IMR-90 (cell line): ENCODE data around the gene LRRC58. TPM values are rescaled to one million over a fixed set of nuclear protein-coding genes. Genes with fewer than 3 reads are reported as not detected.

Source experiments
- ATAC-seq: fragments of 200-7000 bp; cut with Tn5 transposase; 2 replicates; pipeline ENCODE4 v1.9.1; 2020; ENCODE audit warnings: low read depth, mild to moderate bottlenecking, moderate library complexity
- BruUV-seq: library from RNA; stranded (reverse); fragments of 400-500 nt; replicated peaks from 2 replicates; lab custom pipeline; 2021; lab: Mats Ljungman, UMichigan
- CTCF ChIA-PET: fragments of 300-600 bp; formaldehyde crosslinking; extraction: SDS; loops from one replicate; lab custom pipeline; 2021; ENCODE audit warnings: antibody characterized with exemption; lab: Yijun Ruan, JAX
- POLR2A ChIA-PET: fragments of 300-600 bp; sonication (Branson Sonifier 250); formaldehyde crosslinking; loops from one replicate; lab custom pipeline; 2022; ENCODE audit warnings: antibody characterized with exemption; ENCODE audit not compliant: unreplicated experiment; lab: Charles Lee
- DNase-seq: peaks from one replicate; pipeline ENCODE4 v3.0.0; 2013
- H2AFZ ChIP-seq: replicated peaks from 2 replicates; pipeline ENCODE3; 2013; ENCODE audit warnings: low read length, mild to moderate bottlenecking; ENCODE audit not compliant: poor library complexity
- H2AK5ac ChIP-seq: 2 replicates; pipeline ENCODE4 v1.6.1; 2013; ENCODE audit warnings: low read depth, low read length, inconsistent platforms
- H2AK9ac ChIP-seq: replicated peaks from 2 replicates; pipeline ENCODE3; 2013; ENCODE audit warnings: mild to moderate bottlenecking, low read depth, low read length, moderate library complexity; ENCODE audit not compliant: poor library complexity
- H2BK120ac ChIP-seq: 2 replicates; pipeline ENCODE4 v1.6.1; 2013; ENCODE audit warnings: low read depth, low read length, inconsistent platforms
- H2BK15ac ChIP-seq: 3 replicates; pipeline ENCODE4 v1.6.1; 2013; ENCODE audit warnings: low read depth, low read length, inconsistent platforms
- H2BK20ac ChIP-seq: 2 replicates; pipeline ENCODE4 v1.6.1; 2013; ENCODE audit warnings: low read depth, mild to moderate bottlenecking, inconsistent platforms, low read length, moderate library complexity
- H2BK5ac ChIP-seq: 2 replicates; pipeline ENCODE4 v1.6.1; 2013; ENCODE audit warnings: mild to moderate bottlenecking, low read depth, low read length, inconsistent platforms; ENCODE audit not compliant: poor library complexity, severe bottlenecking
- H3K14ac ChIP-seq: replicated peaks from 2 replicates; pipeline ENCODE4 v1.6.1; 2013; ENCODE audit warnings: low read depth, low read length, inconsistent platforms
- H3K18ac ChIP-seq: 2 replicates; pipeline ENCODE4 v1.6.1; 2013; ENCODE audit warnings: low read depth, low read length, control low read depth
- H3K23ac ChIP-seq: 2 replicates; pipeline ENCODE4 v1.6.1; 2013; ENCODE audit warnings: low read depth, low read length, inconsistent platforms
- H3K27ac ChIP-seq: 2 replicates; pipeline ENCODE4 v1.5.1; 2013; ENCODE audit warnings: mild to moderate bottlenecking, control low read depth, low read length; ENCODE audit not compliant: insufficient read depth
- H3K27me3 ChIP-seq: 2 replicates; pipeline ENCODE4 v1.6.1; 2013; ENCODE audit warnings: low read length; ENCODE audit not compliant: control insufficient read depth, insufficient read depth
- H3K36me3 ChIP-seq: 2 replicates; pipeline ENCODE4 v1.6.1; 2013; ENCODE audit warnings: low read length, mixed read lengths; ENCODE audit not compliant: control insufficient read depth, insufficient read depth
- H3K4ac ChIP-seq: 2 replicates; pipeline ENCODE4 v1.6.1; 2013; ENCODE audit warnings: low read depth, low read length, inconsistent platforms
- H3K4me1 ChIP-seq: 2 replicates; pipeline ENCODE4 v1.6.1; 2013; ENCODE audit warnings: low read length, mixed read lengths; ENCODE audit not compliant: control insufficient read depth, insufficient read depth
- H3K4me2 ChIP-seq: 2 replicates; pipeline ENCODE4 v1.6.1; 2013; ENCODE audit warnings: low read depth, mild to moderate bottlenecking, control low read depth, low read length, moderate library complexity
- H3K4me3 ChIP-seq: 2 replicates; pipeline ENCODE4 v1.5.1; 2013; ENCODE audit warnings: low read depth, mild to moderate bottlenecking, control low read depth, low read length, moderate library complexity; ENCODE audit not compliant: insufficient read depth
- H3K56ac ChIP-seq: 2 replicates; pipeline ENCODE4 v1.6.1; 2013; ENCODE audit warnings: low read length, inconsistent platforms; ENCODE audit not compliant: insufficient read depth; ENCODE audit errors: extremely low read depth
- H3K79me1 ChIP-seq, 2 experiments: 2 replicates each; pipeline ENCODE4 v1.6.1; 2013; ENCODE audit warnings: low read length in 2 of 2, inconsistent platforms in 1 of 2, low read depth in 1 of 2
- H3K9ac ChIP-seq: 2 replicates; pipeline ENCODE4 v1.6.1; 2013; ENCODE audit warnings: low read depth, low read length, control low read depth
- H3K9me1 ChIP-seq: 2 replicates; pipeline ENCODE4 v1.6.1; 2013; ENCODE audit warnings: low read length, inconsistent platforms; ENCODE audit not compliant: insufficient read depth
- H3K9me3 ChIP-seq: 2 replicates; pipeline ENCODE4 v1.6.1; 2013; ENCODE audit warnings: low read length; ENCODE audit not compliant: control insufficient read depth, insufficient read depth
- H4K20me1 ChIP-seq: 2 replicates; pipeline ENCODE4 v1.6.1; 2013; ENCODE audit warnings: low read length, inconsistent platforms; ENCODE audit not compliant: insufficient read depth
- H4K5ac ChIP-seq: 2 replicates; pipeline ENCODE4 v1.6.1; 2013; ENCODE audit warnings: mild to moderate bottlenecking, low read depth, low read length, control low read depth
- H4K8ac ChIP-seq, 2 experiments: 2 replicates each; pipeline ENCODE4 v1.6.1; 2013; ENCODE audit warnings: low read depth in 2 of 2, low read length in 2 of 2, control low read depth in 1 of 2, inconsistent platforms in 1 of 2
- H4K91ac ChIP-seq: 2 replicates; pipeline ENCODE4 v1.6.1; 2013; ENCODE audit warnings: low read depth, low read length, inconsistent platforms; ENCODE audit not compliant: insufficient read depth
- CEBPB ChIP-seq: IDR thresholded peaks from 2 replicates; pipeline ENCODE4 v1.6.1; 2012; ENCODE audit warnings: low read depth, low read length, improper control_type of control experiment
- CTCF ChIP-seq: conservative IDR thresholded peaks from 2 replicates; pipeline ENCODE4 v1.5.1; 2012; ENCODE audit warnings: mild to moderate bottlenecking, low read depth, low read length, improper control_type of control experiment
- WGBS, 2 experiments: methylation state at CpG; one replicate each; pipeline versions ENCODE4 v1.1.5 to v1.1.7; 2013; ENCODE audit warnings: missing lambda C conversion rate in 2 of 2; ENCODE audit not compliant: insufficient read length in 1 of 2; ENCODE audit errors: extremely low coverage in 2 of 2; 5-methylcytosine and 5-hydroxymethylcytosine counted together
- dilution Hi-C: fragments of 300-500 bp; cut with HindIII; formaldehyde crosslinking; loops from one replicate; pipeline ENCODE4 v1.14.3; 2018; ENCODE audit warnings: low sequenced_read_pairs; ENCODE audit not compliant: unreplicated experiment
- in situ Hi-C: fragments of 300-500 bp; cut with MboI; formaldehyde crosslinking; loops from 3 replicates; pipeline ENCODE4 v1.14.3; 2019; ENCODE audit warnings: low sequenced_read_pairs, inconsistent platforms, mixed read lengths
- intact Hi-C: fragments of 100-400 bp; cut with micrococcal nuclease; formaldehyde crosslinking; loops from 2 replicates; pipeline ENCODE4 v1.10.0; 2022
- polyA plus RNA-seq, 3 experiments: library from polyadenylated mRNA; depleted of rRNA; stranded (reverse); fragments of >200 nt; gene quantifications; 2 replicates each; pipeline ENCODE4 v1.2.3, GENCODE V29; 2012; ENCODE audit warnings: low replicate concordance in 1 of 3
- total RNA-seq: library from RNA; depleted of rRNA; stranded (reverse); fragments of >200 nt; gene quantifications from 2 replicates; pipeline ENCODE4 v1.2.3, GENCODE V29; 2012

The LRRC58 gene
- total and polyA plus RNA-seq, 2 of the 4 experiments (the other 2 are of a cell fraction), result 5.0 to 13.4 TPM

DNA sequence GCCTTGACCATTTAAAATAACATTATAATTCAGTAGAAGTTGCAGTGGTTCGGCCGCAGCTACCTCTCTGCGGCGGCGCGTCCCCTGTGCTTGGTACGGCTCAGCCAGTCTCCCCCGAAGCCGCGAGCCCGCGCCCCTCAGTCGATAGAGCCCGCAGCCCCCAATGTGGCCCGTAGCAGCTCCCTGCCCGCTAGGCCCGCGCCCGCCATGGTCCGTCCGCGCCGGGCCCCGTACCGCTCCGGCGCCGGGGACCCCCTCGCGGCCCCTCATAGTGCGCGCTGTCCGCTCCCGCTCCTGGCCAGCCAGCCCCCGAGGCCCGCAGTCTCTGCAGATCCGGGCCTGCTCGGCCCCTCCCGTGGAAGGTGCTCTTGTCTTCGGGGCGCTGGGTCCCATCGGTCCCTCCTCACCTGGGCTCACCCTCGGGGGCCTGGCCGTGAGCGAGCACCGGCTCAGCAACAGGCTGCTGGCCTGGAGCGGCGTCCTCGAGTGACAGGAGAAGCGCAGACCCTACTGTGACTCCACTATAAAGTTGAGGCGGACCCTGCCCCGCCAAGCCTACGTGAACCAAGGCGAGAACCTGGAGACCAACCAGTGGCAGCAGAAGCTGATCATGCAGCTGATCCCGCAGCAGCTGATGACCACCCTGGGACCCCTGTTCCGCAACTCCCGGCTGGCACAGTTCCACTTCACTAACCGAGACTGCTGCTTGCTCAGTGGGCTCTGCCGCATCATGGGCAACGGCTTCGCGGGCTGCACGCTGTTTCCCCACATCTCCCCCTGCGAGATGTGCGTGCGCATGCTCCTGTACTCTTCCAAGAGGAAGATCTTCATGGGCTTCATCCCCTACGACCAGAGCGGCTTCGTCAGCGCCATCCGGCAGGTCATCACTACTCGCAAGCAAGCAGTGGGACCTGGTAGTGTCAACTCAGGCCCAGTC lies 42.4 kb downstream of the LRRC58 start (continued):
- no peak for TF ChIP-seq CTCF

- DNase-seq (no peak), ATAC-seq (no peak)
- no peak overlapping the region for H2BK15ac ChIP-seq
- intact Hi-C loops, result no loop called here
- H3K14ac ChIP-seq, result no peak overlapping the region
- H2AK5ac ChIP-seq, result no peak overlapping the region
- no peak overlapping the region for H3K4me2 ChIP-seq
- no peak overlapping the region for H3K9ac ChIP-seq
- POLR2A ChIA-PET, result no interaction called here
- no peaks in the 10 kb centered on the region for H3K9me1 ChIP-seq
- no peak overlapping the region for H3K27ac ChIP-seq
- no peak overlapping the region for H3K18ac ChIP-seq
- no peak overlapping the region for H4K5ac ChIP-seq
- H3K4me1 ChIP-seq, result no peaks in the 10 kb centered on the region
- no peak for TF ChIP-seq CEBPB
- CTCF ChIA-PET, result no interaction called here
- H2AK9ac ChIP-seq, result no peak overlapping the region
- H3K4ac ChIP-seq, result no peak overlapping the region
- no peaks in the 10 kb centered on the region for H3K27me3 ChIP-seq
- H4K8ac ChIP-seq, result no peak overlapping the region
- no TSS peak for BruUV-seq
- no peaks in the 10 kb centered on the region for H4K20me1 ChIP-seq
- no peak overlapping the region for H2AFZ ChIP-seq
- no peak overlapping the region for H2BK5ac ChIP-seq
- H2BK120ac ChIP-seq, result no peak overlapping the region
- no peaks in the 10 kb centered on the region for H3K36me3 ChIP-seq
- in situ Hi-C loops, result no loop called here
- WGBS, 2 experiments, result 100% methylated on average over 3 of the region's 4 CpGs; no CpG with 5 or more reads in 1 of the 2 experiments
- H3K4me3 ChIP-seq, result no peak overlapping the region
- H2BK20ac ChIP-seq, result no peak overlapping the region
- no peak overlapping the region for H4K91ac ChIP-seq
- dilution Hi-C loops, result no loop called here
- no peak overlapping the region for H3K56ac ChIP-seq
- H3K23ac ChIP-seq, result no peak overlapping the region
- no peaks in the 10 kb centered on the region for H3K9me3 ChIP-seq
- H3K79me1 ChIP-seq, result no peaks in the 10 kb centered on the region
Measured at GRCh38 chr3:120304616-120305015, 44.5 kb downstream of the LRRC58 start.
